DOHH2 (cell line): ENCODE measurements around the gene ITGB8.

ENCODE experiments used
- EZH2phosphoT487 ChIP-seq: fragments of 200-600 bp; sonication (generic); IDR thresholded peaks from 2 replicates; pipeline ENCODE4 v1.6.1; 2017; ENCODE audit warnings: borderline replicate concordance, mild to moderate bottlenecking, antibody characterized with exemption, low read length, moderate library complexity, mixed read lengths
- TF ChIP-seq, protein P1 (sequence below): fragments of 200-600 bp; sonication (generic); IDR thresholded peaks from one replicate; pipeline ENCODE4 v1.5.1; 2014; ENCODE audit warnings: antibody characterized with exemption, mild to moderate bottlenecking, low read depth, low read length; ENCODE audit not compliant: poor library complexity, severe bottlenecking

DNA sequence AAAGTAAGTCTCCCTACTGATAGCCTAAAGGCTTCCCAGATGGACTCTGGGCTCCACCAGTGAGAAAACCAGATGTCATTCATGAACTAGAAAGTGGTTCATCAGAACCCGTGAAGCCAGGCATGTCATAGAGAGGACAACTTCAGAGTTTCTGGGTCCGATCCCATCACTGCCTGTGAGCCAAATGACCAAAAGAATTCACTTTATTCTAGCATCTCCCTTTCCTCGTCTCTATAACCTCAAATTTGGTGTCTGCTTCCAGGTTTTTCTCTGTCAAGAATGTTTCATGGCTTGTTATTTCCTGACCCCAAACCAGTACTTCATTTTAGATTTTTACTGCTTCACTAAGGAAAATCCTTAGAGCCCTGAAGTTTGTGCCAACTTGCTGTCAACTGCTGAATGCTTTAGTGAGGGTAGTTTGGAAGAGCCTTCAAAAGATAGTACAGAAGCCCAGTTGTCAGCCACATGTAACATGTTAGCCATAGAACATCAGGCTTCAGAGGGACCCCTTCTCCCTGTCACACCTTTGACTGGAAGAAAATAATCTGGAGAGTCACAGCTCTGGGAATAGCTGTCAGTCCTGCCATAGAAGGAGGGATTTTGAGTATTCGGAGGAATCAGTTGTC lies 34.0 kb downstream of the ITGB8 start:
- TF ChIP-seq, protein P1, sequence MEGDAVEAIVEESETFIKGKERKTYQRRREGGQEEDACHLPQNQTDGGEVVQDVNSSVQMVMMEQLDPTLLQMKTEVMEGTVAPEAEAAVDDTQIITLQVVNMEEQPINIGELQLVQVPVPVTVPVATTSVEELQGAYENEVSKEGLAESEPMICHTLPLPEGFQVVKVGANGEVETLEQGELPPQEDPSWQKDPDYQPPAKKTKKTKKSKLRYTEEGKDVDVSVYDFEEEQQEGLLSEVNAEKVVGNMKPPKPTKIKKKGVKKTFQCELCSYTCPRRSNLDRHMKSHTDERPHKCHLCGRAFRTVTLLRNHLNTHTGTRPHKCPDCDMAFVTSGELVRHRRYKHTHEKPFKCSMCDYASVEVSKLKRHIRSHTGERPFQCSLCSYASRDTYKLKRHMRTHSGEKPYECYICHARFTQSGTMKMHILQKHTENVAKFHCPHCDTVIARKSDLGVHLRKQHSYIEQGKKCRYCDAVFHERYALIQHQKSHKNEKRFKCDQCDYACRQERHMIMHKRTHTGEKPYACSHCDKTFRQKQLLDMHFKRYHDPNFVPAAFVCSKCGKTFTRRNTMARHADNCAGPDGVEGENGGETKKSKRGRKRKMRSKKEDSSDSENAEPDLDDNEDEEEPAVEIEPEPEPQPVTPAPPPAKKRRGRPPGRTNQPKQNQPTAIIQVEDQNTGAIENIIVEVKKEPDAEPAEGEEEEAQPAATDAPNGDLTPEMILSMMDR = no peak
- TF ChIP-seq EZH2phosphoT487 = no peak
